Measurements from ENCODE around the gene ACBD3. TPM values are rescaled to one million over a fixed set of nuclear protein-coding genes. Genes with fewer than 3 reads are reported as not detected.
A peak's percentile ranks its signal among the peaks of the same experiment; 100 is the strongest.

The ACBD3 gene
- 10 to 100 TPM; 19.4 to 20.0 TPM for total RNA-seq

DNA sequence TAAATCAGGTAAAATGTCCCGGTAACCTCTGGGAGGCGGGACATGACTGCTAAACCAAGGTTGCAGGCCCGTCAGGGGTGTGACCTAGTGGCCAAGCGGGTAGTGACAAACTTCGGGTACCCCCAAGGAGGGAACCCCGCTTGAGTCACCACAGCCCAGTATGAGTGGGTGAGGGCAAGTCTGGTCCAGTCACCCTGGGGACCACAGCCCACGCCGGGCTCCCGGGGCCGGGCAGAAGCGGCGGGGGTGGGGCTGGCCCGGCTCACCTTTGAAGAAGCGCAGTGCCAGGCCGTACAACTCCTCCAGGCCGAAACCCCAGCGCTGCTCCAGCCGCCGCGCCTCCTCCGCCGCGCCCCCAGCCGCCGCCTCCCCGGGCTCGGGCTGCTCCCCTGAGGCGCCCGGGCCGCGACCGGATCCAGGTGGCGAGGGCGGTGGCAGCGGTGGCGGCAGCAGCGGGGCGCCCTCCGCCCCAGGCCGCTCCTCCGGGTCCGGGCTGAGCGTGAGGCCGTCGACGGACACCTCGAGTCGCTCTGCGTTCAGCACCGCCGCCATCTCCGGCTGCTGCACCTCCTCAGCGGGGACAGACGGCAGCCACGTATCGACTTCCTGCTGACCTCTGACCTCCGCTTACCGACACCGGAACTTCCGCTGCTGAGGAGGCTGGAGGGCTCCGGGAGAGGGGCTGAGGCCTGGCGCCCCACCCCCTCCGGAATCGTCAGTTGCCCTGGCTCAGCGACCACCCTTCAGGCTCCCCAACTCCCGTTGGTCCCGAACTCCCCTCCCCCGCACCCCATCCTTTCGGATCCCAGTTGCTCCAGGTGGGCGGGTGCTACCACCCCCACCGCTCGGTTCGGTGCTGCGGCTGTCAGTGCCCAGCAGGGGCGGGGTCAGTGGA is at the start of gene ACBD3:
ACBD3 (minus strand) TSS at position 618 of the 895 bp plus-strand sequence; CDS start at position 552, 66 bp downstream.
- Mint-ChIP-seq H3K4me3 (peak within 1 kb of the TSS; percentile 97), H3K4me1 (peaks cover 32% of the 10 kb centered on the region), H3K27ac (peak within 1 kb of the TSS; percentile 93), H3K9me3 (ENCODE audit: low read depth) (no peaks in the 10 kb centered on the region), H3K27me3 (no peaks in the 10 kb centered on the region), H3K36me3 (peaks cover 16% of the 10 kb centered on the region)
- DNase-seq (peak; percentile 93), ATAC-seq (peak; percentile 97)
- CTCF ChIA-PET: interaction anchor here (0.7 to 5.5 kb wide), 6 partner anchors 11 to 147 kb away, joined by 3 to 31 read pairs (median 6); no protein-coding TSS in a partner anchor

DNA sequence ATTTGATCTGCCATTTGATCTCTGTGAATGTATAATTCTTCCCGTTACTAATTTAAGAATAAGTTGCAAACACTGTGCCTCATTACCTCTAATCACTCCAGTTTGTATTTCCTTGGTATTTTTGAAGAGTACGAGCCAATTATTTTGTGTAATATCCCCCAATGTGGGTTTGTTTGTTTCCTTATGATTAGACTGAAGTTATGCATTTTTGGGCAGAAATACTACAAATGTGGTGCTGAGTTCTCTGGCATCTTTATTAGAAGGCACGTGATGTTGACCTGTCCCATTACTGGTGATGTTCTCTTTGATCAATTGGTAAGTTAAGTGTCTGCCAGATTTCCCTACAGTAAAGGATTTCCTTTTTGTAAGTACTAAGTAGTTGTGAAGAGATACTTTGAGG is 47.3 kb upstream of the ACBD3 start:
- CTCF ChIA-PET: no interaction called here
- Mint-ChIP-seq H3K27ac (no peak overlapping the region), H3K9me3 (ENCODE audit: low read depth) (no peaks in the 10 kb centered on the region), H3K36me3 (peaks cover 23% of the 10 kb centered on the region), H3K27me3 (no peaks in the 10 kb centered on the region), H3K4me3 (no peak overlapping the region), H3K4me1 (no peaks in the 10 kb centered on the region)
- DNase-seq (no peak), ATAC-seq (no peak)

DNA sequence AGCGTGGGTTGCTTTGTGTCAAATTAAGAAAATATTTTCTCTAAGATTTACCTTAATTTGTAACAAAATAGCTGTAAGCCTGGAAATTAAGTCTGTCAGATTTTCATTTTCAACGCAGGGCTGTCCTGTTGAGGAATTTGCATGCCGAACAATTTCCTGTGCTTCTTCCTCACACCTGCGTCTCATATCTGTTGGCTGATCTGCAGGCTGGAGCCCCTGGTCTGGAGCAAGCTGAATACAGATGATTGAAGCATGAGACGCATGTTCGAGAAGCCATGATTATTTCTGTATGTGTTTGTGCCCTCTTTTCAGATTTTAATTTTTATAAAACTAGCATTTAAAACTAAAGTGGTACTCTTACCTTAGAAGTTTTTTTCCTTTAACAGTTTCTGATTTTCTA is 46.8 kb upstream of the ACBD3 start:
- Mint-ChIP-seq H3K4me3 (no peak overlapping the region), H3K4me1 (no peaks in the 10 kb centered on the region), H3K9me3 (ENCODE audit: low read depth) (no peaks in the 10 kb centered on the region), H3K27ac (no peak overlapping the region), H3K27me3 (no peaks in the 10 kb centered on the region), H3K36me3 (peaks cover 23% of the 10 kb centered on the region)
- no peak for DNase-seq
- CTCF ChIA-PET: interaction anchor here (1.0 to 1.5 kb wide), 4 partner anchors 9 to 108 kb away, joined by 3 to 5 read pairs (median 4); partner anchors contain the start of gene MIXL1
- no peak for ATAC-seq

DNA sequence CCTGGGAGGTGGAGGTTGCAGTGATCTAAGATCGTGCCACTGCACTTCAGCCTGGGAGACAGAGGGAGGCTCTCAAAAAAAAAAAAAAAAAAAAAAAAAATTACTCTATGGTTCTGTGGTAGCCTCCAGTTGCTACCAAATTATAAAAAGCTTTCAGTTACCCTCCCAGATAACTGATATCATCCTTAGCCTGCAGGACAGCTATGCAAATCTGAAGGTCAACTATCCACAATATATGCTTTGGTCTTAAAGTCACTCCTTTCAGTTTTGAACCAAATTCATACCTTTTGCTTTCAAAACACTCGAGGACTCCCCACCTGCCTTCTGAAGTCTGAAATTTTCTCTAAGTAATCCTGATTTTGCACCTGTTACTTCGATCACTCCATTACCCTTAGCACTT is 40.1 kb upstream of the ACBD3 start:
- DNase-seq (no peak), ATAC-seq (no peak)
- no peak overlapping the region for H3K27ac Mint-ChIP-seq
- peaks cover 25% of the 10 kb centered on the region for H3K27me3 Mint-ChIP-seq
- CTCF ChIA-PET: interaction anchor here (1.2 to 1.9 kb wide), 2 partner anchors 101 to 107 kb away, joined by 4 to 6 read pairs; no protein-coding TSS in a partner anchor
- no peak overlapping the region for H3K4me3 Mint-ChIP-seq
- H3K36me3 Mint-ChIP-seq: peaks cover 6% of the 10 kb centered on the region
- peaks cover 2% of the 10 kb centered on the region for H3K4me1 Mint-ChIP-seq
- H3K9me3 Mint-ChIP-seq (ENCODE audit: low read depth): no peaks in the 10 kb centered on the region

DNA sequence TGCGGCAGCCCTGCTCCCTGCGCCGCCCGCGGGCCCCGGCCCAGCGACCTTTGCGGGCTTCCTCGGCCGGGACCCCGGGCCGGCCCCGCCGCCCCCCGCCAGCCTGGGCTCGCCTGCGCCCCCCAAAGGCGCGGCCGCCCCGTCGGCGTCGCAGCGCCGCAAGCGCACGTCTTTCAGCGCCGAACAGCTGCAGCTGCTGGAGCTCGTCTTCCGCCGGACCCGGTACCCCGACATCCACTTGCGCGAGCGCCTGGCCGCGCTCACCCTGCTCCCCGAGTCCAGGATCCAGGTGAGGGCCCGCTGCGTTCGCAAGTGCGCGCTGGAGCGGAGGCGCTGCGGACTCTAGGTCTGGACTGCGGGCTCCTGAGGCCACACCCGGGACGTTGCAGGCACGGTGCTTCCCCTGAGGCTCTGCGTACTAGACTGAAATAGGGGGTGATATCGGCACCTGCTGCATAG is 37.3 kb upstream of the ACBD3 start:
- H3K4me3 Mint-ChIP-seq: peak overlapping the region; percentile 75
- ATAC-seq (peak; percentile 75), DNase-seq (peak; percentile 54)
- CTCF ChIA-PET: interaction anchor here (0.6 to 1.7 kb wide), 5 partner anchors 9 to 98 kb away, joined by 3 to 4 read pairs (median 3); no protein-coding TSS in a partner anchor
- no peaks in the 10 kb centered on the region for H3K9me3 Mint-ChIP-seq (ENCODE audit: low read depth)
- H3K27me3 Mint-ChIP-seq: peaks cover 36% of the 10 kb centered on the region
- H3K4me1 Mint-ChIP-seq: peaks cover 2% of the 10 kb centered on the region
- no peak overlapping the region for H3K27ac Mint-ChIP-seq
- H3K36me3 Mint-ChIP-seq: peaks cover 2% of the 10 kb centered on the region

DNA sequence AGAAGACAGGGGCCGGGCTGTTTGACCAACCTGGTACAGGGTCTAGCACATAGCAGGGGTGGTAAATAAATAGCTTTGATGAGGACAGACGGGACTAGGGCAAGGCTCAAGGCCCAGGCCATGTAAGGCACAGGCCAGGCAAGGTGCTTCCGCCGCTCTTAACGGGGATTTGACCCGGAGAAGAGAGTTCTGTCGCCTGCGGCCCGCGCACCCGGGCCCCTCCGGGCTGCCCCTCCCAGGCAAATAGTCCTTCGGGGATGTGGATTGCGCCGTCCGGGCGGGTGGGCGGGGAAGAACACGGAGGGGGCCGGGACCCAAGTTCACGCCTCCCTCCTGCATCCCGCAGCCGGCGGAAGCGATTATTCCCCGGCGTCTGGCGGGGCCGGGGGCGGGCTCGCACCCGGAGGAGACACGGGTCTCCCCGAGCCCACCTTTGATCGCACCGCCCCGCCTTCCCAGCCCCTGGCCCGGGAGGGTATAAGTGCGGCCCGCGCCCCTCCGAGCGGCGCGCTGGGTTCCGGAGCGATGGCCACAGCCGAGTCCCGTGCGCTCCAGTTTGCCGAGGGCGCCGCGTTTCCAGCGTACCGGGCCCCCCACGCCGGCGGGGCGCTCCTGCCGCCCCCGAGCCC is 36.7 kb upstream of the ACBD3 start, which contains the start of gene MIXL1:
MIXL1 (plus strand) TSS at position 508 of the 629 bp plus-strand sequence; CDS start at position 526, 18 bp downstream.
- DNase-seq: no peak
- no peaks in the 10 kb centered on the region for H3K9me3 Mint-ChIP-seq (ENCODE audit: low read depth)
- peaks cover 2% of the 10 kb centered on the region for H3K4me1 Mint-ChIP-seq
- H3K27me3 Mint-ChIP-seq: peaks cover 36% of the 10 kb centered on the region
- H3K36me3 Mint-ChIP-seq: peaks cover 2% of the 10 kb centered on the region
- no peak within 1 kb of the TSS for H3K27ac Mint-ChIP-seq
- CTCF ChIA-PET: interaction anchor here (0.7 to 1.8 kb wide), 4 partner anchors 10 to 98 kb away, joined by 3 to 4 read pairs (median 4); no protein-coding TSS in a partner anchor
- peak within 1 kb of the TSS; percentile 75 for H3K4me3 Mint-ChIP-seq
- ATAC-seq: peak; percentile 55

DNA sequence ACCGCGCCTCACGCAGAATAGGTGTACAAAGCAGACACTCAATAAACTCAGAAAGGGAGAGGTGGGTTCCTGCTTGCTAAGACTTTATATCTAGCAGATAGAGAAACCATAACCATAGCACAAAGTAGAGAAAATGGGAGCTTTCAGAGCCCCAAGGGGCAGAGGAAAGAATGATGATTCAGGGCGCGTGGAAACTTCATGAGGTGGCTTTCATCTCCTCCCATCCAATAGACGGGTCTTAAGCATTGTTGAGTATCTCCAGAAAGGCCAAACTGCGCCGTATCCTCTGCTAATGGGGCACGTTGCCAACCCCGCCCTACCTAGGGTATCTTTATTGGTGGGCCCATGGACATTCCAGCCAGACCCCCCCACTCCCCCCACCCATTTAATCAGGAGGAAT is 36.1 kb upstream of the ACBD3 start:
- Mint-ChIP-seq H3K9me3 (ENCODE audit: low read depth) (no peaks in the 10 kb centered on the region), H3K27ac (no peak overlapping the region), H3K36me3 (peaks cover 2% of the 10 kb centered on the region), H3K4me1 (peaks cover 2% of the 10 kb centered on the region), H3K27me3 (peaks cover 36% of the 10 kb centered on the region), H3K4me3 (peak overlapping the region; percentile 30)
- no peak for DNase-seq
- CTCF ChIA-PET: interaction anchor here (1.0 to 1.8 kb wide), 2 partner anchors 10 to 19 kb away, joined by 3 to 4 read pairs; no protein-coding TSS in a partner anchor
- ATAC-seq: no peak

DNA sequence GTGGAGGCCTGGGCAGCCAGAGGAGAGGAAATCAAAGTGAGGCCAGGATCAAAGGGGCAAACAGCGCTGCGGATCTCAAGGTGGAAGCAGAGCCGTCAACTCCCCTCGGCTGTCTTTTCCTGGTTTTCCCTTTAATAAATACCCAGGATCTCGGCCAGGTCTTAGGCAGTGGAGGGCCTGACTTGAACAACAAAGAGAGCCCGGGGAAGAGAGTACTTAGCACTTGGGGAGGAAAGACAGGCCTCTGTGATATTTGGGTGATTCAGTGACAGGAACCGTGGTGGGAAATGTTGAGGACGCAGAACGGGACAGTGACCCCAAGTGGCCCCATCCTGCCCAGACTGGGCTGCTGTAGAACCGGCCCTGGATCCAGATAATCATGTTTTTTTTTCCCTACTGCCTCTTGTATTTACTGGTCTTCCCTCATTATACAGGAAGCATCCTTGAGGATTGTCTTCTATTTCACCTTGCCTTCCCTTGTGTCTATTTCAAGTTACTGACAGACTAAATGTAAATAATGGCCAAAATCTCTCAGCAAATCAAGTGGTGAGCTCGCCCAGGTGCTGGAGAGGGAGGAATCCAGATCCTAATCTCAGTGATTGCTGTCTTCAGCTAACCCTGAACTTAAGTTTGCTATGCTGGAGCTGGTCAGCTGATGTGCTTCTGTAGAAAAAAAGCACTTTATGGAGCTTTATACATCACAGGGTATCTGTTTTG is 34.1 kb upstream of the ACBD3 start:
- no peak overlapping the region for H3K27ac Mint-ChIP-seq
- H3K9me3 Mint-ChIP-seq (ENCODE audit: low read depth): no peaks in the 10 kb centered on the region
- no peak for DNase-seq
- H3K4me3 Mint-ChIP-seq: no peak overlapping the region
- no peak for ATAC-seq
- CTCF ChIA-PET: interaction anchor here (1.0 kb wide), 1 partner anchor 95 kb away, joined by 3 read pairs; no protein-coding TSS in a partner anchor
- peaks cover 2% of the 10 kb centered on the region for H3K4me1 Mint-ChIP-seq
- H3K36me3 Mint-ChIP-seq: no peaks in the 10 kb centered on the region
- peaks cover 36% of the 10 kb centered on the region for H3K27me3 Mint-ChIP-seq

DNA sequence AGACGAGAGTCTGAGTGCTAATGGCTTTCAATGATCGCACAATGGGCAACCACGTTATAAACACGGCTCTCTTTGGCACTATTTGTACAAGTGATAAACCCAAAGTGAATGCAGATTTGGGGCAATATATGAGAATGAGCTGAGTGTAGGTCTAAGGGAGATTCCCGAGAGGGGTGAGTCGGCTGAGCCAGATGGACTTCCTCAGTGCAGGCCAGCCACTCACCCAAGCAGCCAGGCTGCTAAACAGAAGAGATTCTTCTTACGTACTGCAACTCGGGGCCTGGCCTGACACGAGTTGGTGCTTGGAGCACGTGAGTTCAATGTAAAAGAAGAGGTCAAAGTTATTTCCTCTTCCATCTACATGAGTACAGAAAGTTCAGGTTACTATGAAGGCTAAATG is 30.7 kb upstream of the ACBD3 start:
- H3K4me1 Mint-ChIP-seq: no peaks in the 10 kb centered on the region
- DNase-seq: peak; percentile 5
- CTCF ChIA-PET: no interaction called here
- ATAC-seq: no peak
- no peaks in the 10 kb centered on the region for H3K9me3 Mint-ChIP-seq (ENCODE audit: low read depth)
- no peak overlapping the region for H3K27ac Mint-ChIP-seq
- H3K27me3 Mint-ChIP-seq: peaks cover 16% of the 10 kb centered on the region
- H3K4me3 Mint-ChIP-seq: no peak overlapping the region
- H3K36me3 Mint-ChIP-seq: no peaks in the 10 kb centered on the region

DNA sequence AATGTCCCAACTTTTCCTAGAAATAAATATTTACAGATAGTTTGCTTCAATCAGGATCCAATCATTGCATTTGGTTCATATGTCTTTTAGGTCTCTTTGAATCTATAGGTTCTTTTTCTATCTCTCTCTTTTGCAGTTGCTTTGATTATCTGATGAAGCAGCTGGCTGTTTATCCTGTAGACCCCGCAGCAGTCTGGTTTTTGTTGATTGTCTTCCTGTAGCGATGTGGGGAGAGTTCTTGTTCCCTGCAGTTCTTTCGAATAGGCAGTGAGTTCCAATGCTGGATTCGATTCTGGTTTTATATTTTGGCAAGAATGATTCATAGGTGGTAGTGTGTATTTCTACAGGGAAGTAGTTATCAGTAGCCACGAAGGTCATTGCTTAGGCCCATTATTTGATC is 29.5 kb upstream of the ACBD3 start:
- Mint-ChIP-seq H3K9me3 (ENCODE audit: low read depth) (no peaks in the 10 kb centered on the region), H3K4me1 (no peaks in the 10 kb centered on the region)

DNA sequence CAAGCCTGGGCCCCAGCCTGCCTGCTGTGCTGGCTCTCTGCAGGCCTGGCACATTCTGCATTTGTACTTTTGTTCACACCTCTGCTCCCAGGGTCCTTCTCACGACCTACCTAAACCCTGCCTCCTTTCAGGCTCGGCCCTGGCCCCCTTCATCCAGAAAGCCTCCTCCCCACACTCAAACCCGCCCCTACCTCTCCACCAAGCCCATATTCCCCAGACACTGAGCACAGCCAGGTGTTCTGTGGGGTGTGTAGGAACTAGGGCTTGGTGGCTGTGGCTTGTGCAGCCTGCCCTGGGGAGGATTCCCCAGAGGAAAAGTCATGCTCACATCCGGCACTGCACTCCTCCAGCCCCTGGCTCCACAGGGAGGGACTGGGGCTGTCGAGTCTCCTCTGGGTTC is 28.7 kb upstream of the ACBD3 start:
- H3K4me3 Mint-ChIP-seq: no peak overlapping the region
- H3K9me3 Mint-ChIP-seq (ENCODE audit: low read depth): no peaks in the 10 kb centered on the region
- H3K27me3 Mint-ChIP-seq: peaks cover 6% of the 10 kb centered on the region
- no peaks in the 10 kb centered on the region for H3K36me3 Mint-ChIP-seq
- no peaks in the 10 kb centered on the region for H3K4me1 Mint-ChIP-seq
- no peak overlapping the region for H3K27ac Mint-ChIP-seq
- DNase-seq (no peak), ATAC-seq (no peak)
- CTCF ChIA-PET: no interaction called here

More for the DNA sequence above, 29.5 kb upstream of the ACBD3 start:
- Mint-ChIP-seq H3K36me3 (no peaks in the 10 kb centered on the region), H3K27ac (no peak overlapping the region), H3K4me3 (no peak overlapping the region), H3K27me3 (peaks cover 8% of the 10 kb centered on the region)
- ATAC-seq (no peak), DNase-seq (no peak)
- CTCF ChIA-PET: no interaction called here

DNA sequence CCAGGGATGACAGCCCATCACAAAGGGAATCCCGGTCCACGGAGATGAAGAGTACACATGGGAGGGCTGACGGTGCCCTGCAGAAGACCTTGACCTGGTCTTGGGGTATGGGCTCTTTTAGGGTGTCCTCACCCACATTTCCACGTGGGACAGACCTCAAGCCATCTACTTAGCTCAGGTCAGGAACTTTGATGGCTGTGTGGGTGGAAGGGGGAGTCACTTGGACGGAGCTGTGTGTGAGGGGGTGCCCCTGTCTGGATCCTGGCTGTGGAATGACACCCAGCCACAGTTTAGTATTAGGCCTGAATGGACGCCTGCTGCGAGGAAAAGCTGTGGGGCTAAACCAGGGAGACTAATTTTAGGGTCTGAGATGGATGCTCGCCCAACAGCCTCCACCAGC is 26.0 kb upstream of the ACBD3 start:
- Mint-ChIP-seq H3K36me3 (no peaks in the 10 kb centered on the region), H3K4me3 (no peak overlapping the region), H3K27ac (no peak overlapping the region), H3K27me3 (no peaks in the 10 kb centered on the region), H3K4me1 (no peaks in the 10 kb centered on the region), H3K9me3 (ENCODE audit: low read depth) (no peaks in the 10 kb centered on the region)
- no peak for ATAC-seq
- no peak for DNase-seq
- CTCF ChIA-PET: interaction anchor here (1.4 kb wide), 1 partner anchor 15 kb away, joined by 7 read pairs; no protein-coding TSS in a partner anchor

All from activated CD8-positive, alpha-beta memory T cell treated with anti-CD3 and anti-CD28 coated beads, Interleukin-2, amount 10 ng/mL, durations not matched to agents 7 days and 5 days (primary cell).